ENCODE data around the gene ADPRM.
"Not testable (repeated sequence)": the region's sequence is repeated elsewhere in the genome, so short reads cannot be mapped to it uniquely, and the experiment has no call there.

Gene ADPRM

GRCh38 chr17:10697092-10698081 lies at the start of gene ADPRM, which contains the start of gene SCO1:
Gene ADPRM (plus strand): TSS chr17:10697594. CDS start chr17:10704927, 7,333 bp downstream.
Gene SCO1 (minus strand): TSS chr17:10697533. CDS start chr17:10697507, 26 bp downstream.
- DNase-seq = peak; percentile 22

GRCh38 chr17:10648381-10648780 lies 49.0 kb upstream of the ADPRM start:
- no peak for DNase-seq

GRCh38 chr17:10648956-10649355 lies 48.4 kb upstream of the ADPRM start:
- DNase-seq = no peak

GRCh38 chr17:10649602-10650001 lies 47.8 kb upstream of the ADPRM start:
- DNase-seq = no peak

GRCh38 chr17:10651927-10652326 lies 45.5 kb upstream of the ADPRM start:
- DNase-seq = no peak

GRCh38 chr17:10652984-10653659 lies 44.3 kb upstream of the ADPRM start:
- DNase-seq = no peak

GRCh38 chr17:10653987-10654386 lies 43.4 kb upstream of the ADPRM start:
- DNase-seq = no peak

- no peak for DNase-seq
Observed at GRCh38 chr17:10657148-10657547, 40.2 kb upstream of the ADPRM start, which contains the start of gene MYH3. Gene MYH3 (minus strand): TSS chr17:10657309. CDS start chr17:10655064, 2,245 bp downstream.

GRCh38 chr17:10657879-10658278 lies 39.5 kb upstream of the ADPRM start:
- no peak for DNase-seq

GRCh38 chr17:10661437-10661836 lies 36.0 kb upstream of the ADPRM start:
- DNase-seq = no peak

- no peak for DNase-seq
Observed at GRCh38 chr17:10663231-10663630, 34.2 kb upstream of the ADPRM start.

- DNase-seq = no peak
Observed at GRCh38 chr17:10664571-10664970, 32.8 kb upstream of the ADPRM start.

- no peak for DNase-seq
Observed at GRCh38 chr17:10666906-10667305, 30.5 kb upstream of the ADPRM start.

- no peak for DNase-seq
Observed at GRCh38 chr17:10668775-10669174, 28.6 kb upstream of the ADPRM start.

- no peak for DNase-seq
Observed at GRCh38 chr17:10673312-10673711, 24.1 kb upstream of the ADPRM start.

GRCh38 chr17:10674704-10675103 lies 22.7 kb upstream of the ADPRM start:
- no peak for DNase-seq

- no peak for DNase-seq
Observed at GRCh38 chr17:10681866-10682446, 15.4 kb upstream of the ADPRM start.

- no peak for DNase-seq
Observed at GRCh38 chr17:10683853-10684252, 13.5 kb upstream of the ADPRM start.

GRCh38 chr17:10687499-10687898 lies 9.9 kb upstream of the ADPRM start:
- no peak for DNase-seq

- DNase-seq = not testable (repeated sequence)
Observed at GRCh38 chr17:10695875-10696407, 1.5 kb upstream of the ADPRM start.

GRCh38 chr17:10698096-10698818 lies 863 bp downstream of the ADPRM start:
- no peak for DNase-seq

GRCh38 chr17:10699856-10700255 lies 2.5 kb downstream of the ADPRM start:
- no peak for DNase-seq
